HG02970 (cell line): Measurements from ENCODE around the gene ANKS6.

Source experiments
- ATAC-seq: cut with Tn5 transposase; IDR thresholded peaks from one replicate; pipeline ENCODE4 v1.9.1; 2021; ENCODE audit warnings: mild to moderate bottlenecking, moderate library complexity, moderate number of reproducible peaks; ENCODE audit not compliant: unreplicated experiment, low FRiP score

Gene ANKS6

GRCh38 chr9:98742325-98743280 is 53.8 kb downstream of the ANKS6 start:
- no peak for ATAC-seq

DNA sequence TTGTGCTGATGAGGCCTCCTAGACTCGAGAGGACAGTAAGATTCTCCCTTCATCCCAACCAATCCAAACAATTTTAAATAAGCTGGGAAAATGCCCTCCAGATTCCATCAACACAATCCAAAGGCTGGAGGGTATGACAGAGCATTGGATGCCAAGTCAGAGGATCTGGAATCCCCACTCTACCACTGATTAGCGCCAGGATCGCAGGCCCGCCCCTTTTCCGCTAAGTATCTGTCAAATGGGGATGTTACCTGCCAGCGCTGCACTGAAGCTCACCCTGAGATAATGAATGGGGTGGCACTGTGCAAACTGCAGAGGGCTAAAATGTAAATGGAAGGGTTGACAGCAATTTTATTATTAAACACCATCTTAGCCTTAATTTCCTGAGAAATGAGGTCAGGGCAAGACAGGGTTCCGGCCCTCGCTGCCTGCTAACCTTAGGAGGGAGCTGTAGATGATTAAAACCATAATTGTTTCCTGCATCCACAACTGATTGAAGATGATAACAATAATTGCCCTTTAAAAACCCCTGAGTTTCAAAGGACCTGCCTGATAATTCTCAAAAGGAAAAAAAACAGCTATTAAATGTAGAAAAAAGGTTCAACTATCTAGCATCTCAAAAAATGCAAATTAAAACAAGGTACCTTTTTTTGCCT is 56.0 kb downstream of the ANKS6 start:
- no peak for ATAC-seq

DNA sequence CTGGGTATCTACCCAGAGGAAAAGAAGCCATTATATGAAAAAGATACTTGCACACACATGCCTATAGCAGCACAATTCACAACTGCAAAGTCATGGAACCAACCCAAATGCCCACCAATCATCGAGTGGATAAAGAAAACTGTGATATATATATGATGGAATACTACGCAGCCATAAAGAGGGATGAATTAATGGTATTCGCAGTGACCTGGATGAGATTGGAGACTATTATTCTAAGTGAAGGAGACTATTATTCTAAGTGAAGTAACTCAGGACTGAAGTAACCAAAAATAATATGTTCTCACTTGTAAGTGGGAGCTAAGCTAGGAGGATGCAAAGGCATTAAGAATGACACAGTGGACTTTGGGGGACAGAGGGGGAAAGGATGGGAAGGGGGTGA is 57.6 kb downstream of the ANKS6 start:
- ATAC-seq = no peak

DNA sequence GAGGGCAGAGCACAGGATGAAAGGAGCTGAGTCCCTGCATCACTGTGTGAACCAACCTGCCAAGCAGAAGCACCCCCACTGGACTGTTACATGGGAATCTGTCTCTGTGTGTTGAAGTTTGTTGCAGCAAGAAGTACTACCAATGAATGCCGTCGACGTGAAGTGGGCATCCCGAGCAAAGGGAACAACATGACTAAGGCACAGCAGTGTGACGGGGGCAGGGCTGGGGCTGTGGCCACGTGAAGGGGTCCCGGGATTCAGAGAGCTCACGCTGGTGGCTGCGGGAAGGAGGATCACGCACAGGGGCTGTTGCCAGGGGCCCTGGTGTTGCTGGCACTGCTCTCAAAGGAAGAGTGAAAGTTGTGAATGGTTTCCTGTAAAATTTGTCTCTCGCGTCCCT is 60.1 kb downstream of the ANKS6 start:
- ATAC-seq = no peak

DNA sequence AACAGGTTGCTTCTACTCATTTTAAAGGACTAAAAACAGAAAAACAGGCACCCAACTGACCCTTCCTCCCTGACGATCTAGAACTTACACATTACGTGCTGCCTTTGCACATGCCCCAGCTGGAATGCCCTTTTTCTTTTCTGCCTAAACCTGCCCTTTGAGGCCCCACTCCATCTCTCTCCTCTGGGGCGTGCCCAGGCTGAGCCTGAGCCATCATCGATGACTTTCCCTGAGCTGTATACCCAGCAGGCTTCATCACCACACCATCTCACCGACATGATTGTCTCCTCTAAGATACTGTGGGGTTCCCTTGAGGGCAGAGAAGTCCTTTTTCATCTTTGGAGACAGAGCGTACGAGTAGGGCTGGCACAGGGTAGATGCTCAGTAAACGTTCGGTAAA is 63.6 kb downstream of the ANKS6 start:
- no peak for ATAC-seq

DNA sequence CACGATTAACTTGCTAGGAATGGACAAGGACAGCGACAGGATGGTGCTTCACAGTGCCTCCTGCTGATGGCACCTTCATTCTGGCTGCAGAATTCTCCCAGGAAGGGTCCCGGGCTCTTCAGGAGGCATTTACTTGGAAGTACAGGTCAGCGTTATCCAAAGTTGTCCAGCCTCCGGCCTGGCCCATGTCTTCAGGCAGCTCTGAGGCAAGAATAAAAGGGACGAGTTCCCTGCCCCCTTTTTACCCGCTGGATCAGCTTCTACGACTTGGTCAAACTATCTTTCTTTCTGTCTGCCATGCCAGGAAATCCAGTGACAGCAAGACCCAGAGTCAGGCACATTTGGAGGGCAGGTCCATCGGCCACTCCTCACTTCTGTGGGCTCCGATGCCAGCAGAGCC is 64.3 kb downstream of the ANKS6 start:
- no peak for ATAC-seq

- no peak for ATAC-seq
Measured at GRCh38 chr9:98730871-98731270, 65.5 kb downstream of the ANKS6 start.

DNA sequence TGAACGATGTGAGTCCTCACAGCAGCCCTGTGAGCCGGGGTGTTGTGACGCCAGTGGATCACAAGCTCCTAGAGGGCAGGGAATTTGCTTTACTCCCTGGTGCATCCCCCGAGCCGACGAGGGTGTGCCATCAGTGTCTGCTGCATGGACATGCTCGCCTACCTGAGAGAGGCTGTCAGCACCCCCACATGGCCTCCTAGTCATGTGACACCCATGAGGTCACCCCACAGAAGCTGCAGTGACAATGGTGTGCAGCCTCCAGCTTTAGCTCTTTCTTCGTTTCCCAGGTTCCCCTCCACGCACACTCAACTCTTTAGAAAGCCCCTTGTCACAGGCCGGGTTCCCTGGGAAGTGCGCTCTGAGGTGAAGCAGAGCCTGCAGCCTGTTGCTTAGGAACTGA is 67.9 kb downstream of the ANKS6 start:
- ATAC-seq = no peak

GRCh38 chr9:98727428-98727827 is 68.9 kb downstream of the ANKS6 start:
- ATAC-seq = no peak

DNA sequence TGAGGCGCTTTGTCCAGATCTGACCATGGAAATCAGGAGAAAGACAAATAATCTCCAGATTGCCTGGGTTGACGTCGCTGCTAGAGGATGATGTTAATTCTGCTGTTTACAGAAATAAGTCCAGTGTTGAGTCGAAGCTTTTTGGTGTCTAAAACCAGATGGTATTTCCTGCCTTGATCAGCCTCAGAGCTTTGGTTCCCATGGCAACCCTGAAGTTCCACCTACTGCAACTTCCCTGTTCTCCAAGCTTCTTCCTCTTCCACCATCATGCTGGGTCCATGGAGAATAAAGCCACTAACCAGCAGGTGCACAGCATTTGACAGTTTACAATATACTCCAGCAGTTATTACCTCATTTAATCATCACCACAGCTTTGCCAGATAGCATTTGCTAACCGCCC is 69.6 kb downstream of the ANKS6 start:
- ATAC-seq = no peak

GRCh38 chr9:98724810-98725530 is 71.4 kb downstream of the ANKS6 start:
- ATAC-seq = no peak

DNA sequence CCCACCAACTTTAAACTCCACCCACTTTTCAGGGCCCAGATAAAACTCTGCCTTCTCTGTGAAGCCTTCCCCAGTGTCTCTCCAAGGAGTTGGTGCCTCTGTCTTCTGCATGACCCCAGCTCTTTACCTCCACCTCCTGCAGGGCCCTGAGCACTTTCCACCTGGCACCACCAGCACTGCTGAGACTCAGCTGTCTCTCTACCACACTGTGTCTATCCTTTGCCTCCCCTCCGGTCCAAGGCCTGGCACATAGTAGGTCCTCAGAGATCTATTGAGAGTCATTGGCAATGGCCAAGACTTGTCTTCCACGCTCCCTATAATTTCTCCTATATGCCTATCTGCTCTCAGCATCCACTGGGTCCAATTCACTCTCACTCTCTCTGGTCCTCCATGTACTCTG is 74.7 kb downstream of the ANKS6 start:
- ATAC-seq = no peak

DNA sequence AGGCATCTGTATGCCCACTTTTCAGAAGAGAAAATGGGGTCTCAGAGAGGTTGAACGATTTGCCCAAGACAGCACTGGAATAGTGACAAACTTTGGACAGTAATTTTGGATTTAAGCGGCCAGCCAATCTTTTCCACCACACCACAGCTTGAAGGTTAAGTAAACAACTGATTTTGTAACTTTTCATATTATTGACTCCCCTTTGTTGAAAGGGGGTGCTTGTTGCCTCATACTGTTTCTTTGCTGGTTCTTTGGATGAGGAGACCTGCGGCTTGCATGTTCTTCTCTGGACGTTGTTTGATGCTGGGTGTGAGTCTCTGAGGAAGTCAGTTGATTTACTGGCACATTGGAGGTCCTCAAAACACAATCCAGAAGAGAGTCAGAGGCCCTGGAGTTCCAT is 76.0 kb downstream of the ANKS6 start:
- ATAC-seq = no peak

GRCh38 chr9:98719055-98719454 is 77.3 kb downstream of the ANKS6 start:
- ATAC-seq = no peak

GRCh38 chr9:98714833-98715232 is 81.5 kb downstream of the ANKS6 start:
- ATAC-seq = no peak

DNA sequence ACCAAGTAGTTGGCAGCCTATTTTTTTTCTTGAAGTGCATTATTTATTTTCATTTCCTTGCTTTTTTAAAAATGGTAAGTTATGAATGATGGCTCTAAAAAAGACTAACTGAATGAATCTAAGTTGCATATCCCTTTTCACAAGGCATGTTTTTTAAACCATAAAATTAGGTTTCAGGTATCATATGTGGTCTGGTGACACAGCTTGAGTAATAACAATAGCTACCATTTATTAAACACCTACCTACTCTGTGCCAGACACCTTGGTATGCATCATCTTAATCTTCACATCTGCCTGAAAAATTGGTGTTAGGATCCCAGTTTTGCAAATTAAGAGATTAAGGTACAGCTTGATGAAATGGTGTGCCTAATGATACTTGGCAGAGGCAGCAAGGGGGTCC is 83.4 kb downstream of the ANKS6 start:
- ATAC-seq = no peak

- ATAC-seq = no peak
Measured at GRCh38 chr9:98709968-98710965, 86.1 kb downstream of the ANKS6 start.

DNA sequence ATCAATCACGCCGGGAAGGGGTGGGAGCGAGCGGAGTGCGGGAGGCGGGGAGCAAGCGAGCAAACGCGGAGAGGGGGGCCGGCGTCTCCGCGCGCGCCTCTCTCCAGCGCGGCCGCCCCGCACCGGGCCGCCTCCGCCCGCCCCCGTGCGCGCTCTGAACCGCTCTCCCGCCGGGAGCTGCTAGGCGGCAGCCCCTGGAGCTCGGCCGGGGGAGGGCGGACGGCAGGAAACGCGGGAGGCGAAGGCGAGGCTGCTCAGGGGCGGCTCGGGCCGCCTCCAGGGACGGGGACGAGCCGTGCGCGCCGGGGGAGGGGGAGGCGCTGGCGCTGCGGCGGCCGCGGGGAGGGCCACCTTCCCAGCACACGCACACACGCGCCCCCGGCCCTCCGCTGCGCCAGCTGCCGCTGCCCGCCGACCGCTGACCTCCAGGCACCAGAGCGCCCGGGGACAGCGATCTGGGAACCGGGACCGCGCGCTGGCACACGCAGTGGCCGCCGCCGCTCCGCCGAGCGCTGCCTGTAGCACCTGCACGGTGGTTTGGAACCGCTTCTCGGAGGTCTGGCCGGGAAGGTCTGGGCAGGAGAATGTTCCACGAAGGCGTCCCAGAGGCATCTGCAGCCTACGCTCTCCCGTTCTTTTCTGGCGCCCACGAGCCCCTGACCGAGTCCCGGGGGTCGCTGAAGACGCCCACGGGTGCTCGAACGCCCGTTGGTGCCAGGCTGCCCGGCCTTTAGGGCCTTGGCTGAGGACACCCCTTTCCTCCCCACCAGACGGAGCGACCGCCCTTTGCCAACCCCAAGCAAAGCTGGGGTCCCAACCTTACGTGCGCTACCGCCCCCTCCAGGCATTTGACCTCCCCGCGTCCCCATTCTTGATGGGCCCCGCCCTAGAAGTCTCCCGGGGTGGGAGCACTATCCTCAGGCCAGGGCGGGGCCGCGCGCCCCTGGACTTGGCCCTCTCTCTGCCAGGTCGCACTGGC is 87.1 kb downstream of the ANKS6 start, which contains the start of gene GABBR2:
Gene GABBR2, minus strand, starts transcription at position 3 of the 979 bp plus-strand sequence. CDS start 198 bp downstream, outside the sequence.
- ATAC-seq = no peak
